ENCODE data around the gene STAM2. TPM values are rescaled to one million over a fixed set of nuclear protein-coding genes. Genes with fewer than 3 reads are reported as not detected.
A peak's percentile ranks its signal among the peaks of the same experiment; 100 is the strongest.
"Not testable (repeated sequence)": the region's sequence is repeated elsewhere in the genome, so short reads cannot be mapped to it uniquely, and the experiment has no call there.

STAM2 gene
- total and polyA plus RNA-seq, 8 donors: 34.2 to 47.6 (median 41.8) TPM

DNA sequence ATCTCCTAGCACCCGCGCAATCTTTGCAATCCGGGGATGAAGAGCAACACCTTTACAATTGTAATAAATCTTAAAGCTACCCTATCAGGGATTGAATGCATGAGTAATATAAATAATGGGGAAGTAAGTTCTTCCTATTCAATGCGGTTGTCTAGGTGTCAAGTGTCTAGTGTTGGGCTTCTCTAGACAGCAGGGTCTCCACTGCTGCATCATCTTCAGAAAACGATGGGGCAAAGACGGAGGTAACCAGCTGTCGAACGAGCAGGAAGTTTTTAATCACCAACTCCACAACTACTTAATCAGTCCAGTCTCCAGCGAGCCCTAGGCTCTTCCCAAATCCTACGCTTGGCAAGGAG, 573 bp downstream of the STAM2 start:
- peak overlapping the region; percentile 53 to 67 for H3K4me3 ChIP-seq
- TF ChIP-seq, protein P1, sequence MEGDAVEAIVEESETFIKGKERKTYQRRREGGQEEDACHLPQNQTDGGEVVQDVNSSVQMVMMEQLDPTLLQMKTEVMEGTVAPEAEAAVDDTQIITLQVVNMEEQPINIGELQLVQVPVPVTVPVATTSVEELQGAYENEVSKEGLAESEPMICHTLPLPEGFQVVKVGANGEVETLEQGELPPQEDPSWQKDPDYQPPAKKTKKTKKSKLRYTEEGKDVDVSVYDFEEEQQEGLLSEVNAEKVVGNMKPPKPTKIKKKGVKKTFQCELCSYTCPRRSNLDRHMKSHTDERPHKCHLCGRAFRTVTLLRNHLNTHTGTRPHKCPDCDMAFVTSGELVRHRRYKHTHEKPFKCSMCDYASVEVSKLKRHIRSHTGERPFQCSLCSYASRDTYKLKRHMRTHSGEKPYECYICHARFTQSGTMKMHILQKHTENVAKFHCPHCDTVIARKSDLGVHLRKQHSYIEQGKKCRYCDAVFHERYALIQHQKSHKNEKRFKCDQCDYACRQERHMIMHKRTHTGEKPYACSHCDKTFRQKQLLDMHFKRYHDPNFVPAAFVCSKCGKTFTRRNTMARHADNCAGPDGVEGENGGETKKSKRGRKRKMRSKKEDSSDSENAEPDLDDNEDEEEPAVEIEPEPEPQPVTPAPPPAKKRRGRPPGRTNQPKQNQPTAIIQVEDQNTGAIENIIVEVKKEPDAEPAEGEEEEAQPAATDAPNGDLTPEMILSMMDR (IDR thresholded peaks at IDR 0.05): no peak
- no peaks in the 10 kb centered on the region for H3K27me3 ChIP-seq
- ATAC-seq (peak; percentile 3), DNase-seq (no peak)
- no peaks in the 10 kb centered on the region for H3K36me3 ChIP-seq
- intact Hi-C loops (cut with DNase I): no loop called here
- peak overlapping the region; percentile 93 to 99 for H3K27ac ChIP-seq
- H3K9me3 ChIP-seq: no peaks in the 10 kb centered on the region
- H3K4me1 ChIP-seq: peaks cover 24 to 52% of the 10 kb centered on the region in 2 donors

DNA sequence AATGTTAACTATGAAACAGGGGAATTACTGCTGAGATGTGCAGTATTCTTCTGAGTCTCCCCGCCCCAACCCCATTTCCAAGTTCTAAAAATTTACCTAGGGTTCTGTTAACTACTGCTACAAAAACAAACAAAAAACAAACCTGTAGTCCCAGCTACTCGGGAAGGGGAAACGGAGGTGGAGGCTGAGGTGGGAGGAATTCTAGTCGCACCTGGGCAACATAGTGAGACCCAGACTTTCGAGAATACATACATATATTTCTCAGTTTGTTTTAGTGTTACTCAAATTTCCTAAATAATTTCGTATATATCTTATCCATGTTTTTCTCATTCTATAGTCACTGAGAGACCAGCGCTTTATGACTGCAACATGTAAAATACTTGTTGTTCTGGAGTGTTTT, 989 bp downstream of the STAM2 start:
- Histone ChIP-seq H3K4me1 (peaks cover 24 to 54% of the 10 kb centered on the region in 2 donors), H3K9me3 (no peaks in the 10 kb centered on the region), H3K27ac (peak overlapping the region; percentile 93 to 99), H3K36me3 (no peaks in the 10 kb centered on the region), H3K4me3 (peak overlapping the region; percentile 53 to 67), H3K27me3 (no peaks in the 10 kb centered on the region)
- intact Hi-C loops (cut with DNase I): no loop called here
- no peak for DNase-seq
- TF ChIP-seq, protein P1 (IDR thresholded peaks at IDR 0.05): no peak
- no peak for ATAC-seq

DNA sequence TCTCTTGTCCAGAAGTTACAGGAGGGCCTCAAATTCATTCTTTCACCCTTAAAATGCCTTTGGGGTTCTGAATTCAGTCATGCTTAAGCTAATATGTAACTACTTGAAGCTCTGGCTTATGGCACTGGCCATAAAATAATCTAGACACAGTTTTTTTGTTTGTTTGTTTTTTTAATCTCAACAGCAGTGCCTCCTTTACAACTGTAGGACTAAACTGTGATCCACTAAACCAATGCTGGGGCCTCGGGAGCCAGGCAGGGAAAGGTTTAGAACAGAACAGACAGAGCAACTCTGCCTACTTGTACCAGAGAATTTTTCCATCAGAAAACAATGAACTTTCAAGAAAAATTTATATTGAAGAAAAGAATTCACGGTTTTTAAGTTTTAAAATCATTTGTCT, 1.7 kb downstream of the STAM2 start:
- H3K27ac ChIP-seq: no peak overlapping the region
- H3K27me3 ChIP-seq: no peaks in the 10 kb centered on the region
- no peak for ATAC-seq
- no peaks in the 10 kb centered on the region for H3K9me3 ChIP-seq
- peaks cover 24 to 62% of the 10 kb centered on the region in 2 donors for H3K4me1 ChIP-seq
- peak overlapping the region in 1 of 2 donors; percentile 67 for H3K4me3 ChIP-seq
- no peak for DNase-seq
- TF ChIP-seq, protein P1 (IDR thresholded peaks at IDR 0.05): no peak
- H3K36me3 ChIP-seq: no peaks in the 10 kb centered on the region
- intact Hi-C loops (cut with DNase I): no loop called here

DNA sequence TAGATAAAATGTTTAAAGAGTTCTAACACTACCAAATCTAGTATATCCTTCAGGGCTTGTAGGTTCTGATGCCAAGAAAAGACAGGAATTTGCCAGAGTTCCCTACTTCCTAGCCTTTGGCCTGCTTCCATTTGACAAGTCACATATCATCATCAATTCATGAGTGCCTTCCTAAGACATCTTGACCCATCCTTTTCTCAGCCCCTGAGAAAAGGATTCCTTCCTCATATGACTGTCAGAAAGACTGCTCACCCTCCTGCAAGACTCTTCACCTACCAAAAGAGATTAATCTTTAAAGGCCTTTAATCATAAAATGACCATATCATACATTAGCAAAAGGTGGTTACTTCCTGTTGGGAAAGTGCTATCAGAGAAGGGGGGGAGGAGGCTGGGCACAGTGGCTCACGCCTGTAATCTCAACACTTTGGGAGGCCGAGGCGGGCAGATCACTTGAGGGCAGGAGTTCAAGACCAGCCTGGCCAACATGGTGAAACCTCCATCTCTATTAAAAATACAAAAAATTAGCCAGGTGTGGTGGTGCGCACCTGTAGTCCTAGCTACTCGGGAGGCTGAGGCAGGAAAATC, 3.3 kb downstream of the STAM2 start:
- H3K36me3 ChIP-seq; H3K27me3 ChIP-seq; ATAC-seq; H3K9me3 ChIP-seq; H3K4me3 ChIP-seq; intact Hi-C loops (cut with DNase I); DNase-seq: not testable (repeated sequence)
- H3K27ac ChIP-seq: peak overlapping the region; percentile 69 to 75
- H3K4me1 ChIP-seq: peaks cover 24 to 77% of the 10 kb centered on the region in 2 donors

DNA sequence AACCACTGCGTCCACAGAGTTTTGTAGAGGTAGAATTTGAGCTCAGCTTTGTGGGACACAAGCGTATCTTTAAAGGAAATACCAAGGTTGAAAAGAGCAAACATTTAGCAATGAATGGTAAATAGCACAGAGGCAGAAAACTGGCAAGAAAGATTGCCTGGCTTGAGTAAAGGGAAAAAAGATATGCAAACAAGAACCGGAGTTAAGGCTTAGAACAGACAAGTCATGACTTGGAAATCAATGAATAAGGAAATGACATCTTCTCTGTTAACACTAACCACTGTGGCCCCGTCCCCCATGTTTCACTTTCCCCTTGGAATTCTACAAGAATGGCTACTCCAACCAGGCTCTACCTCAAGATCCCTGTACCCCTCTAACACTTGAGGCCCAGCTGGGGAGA, 3.8 kb downstream of the STAM2 start:
- DNase-seq: no peak
- no peak for ATAC-seq
- H3K36me3 ChIP-seq: no peaks in the 10 kb centered on the region
- intact Hi-C loops (cut with DNase I): no loop called here
- TF ChIP-seq, protein P1 (IDR thresholded peaks at IDR 0.05): no peak
- no peaks in the 10 kb centered on the region for H3K27me3 ChIP-seq
- H3K9me3 ChIP-seq: no peaks in the 10 kb centered on the region
- H3K4me3 ChIP-seq: no peak overlapping the region
- peak overlapping the region; percentile 69 to 75 for H3K27ac ChIP-seq
- peaks cover 24 to 82% of the 10 kb centered on the region in 2 donors for H3K4me1 ChIP-seq

DNA sequence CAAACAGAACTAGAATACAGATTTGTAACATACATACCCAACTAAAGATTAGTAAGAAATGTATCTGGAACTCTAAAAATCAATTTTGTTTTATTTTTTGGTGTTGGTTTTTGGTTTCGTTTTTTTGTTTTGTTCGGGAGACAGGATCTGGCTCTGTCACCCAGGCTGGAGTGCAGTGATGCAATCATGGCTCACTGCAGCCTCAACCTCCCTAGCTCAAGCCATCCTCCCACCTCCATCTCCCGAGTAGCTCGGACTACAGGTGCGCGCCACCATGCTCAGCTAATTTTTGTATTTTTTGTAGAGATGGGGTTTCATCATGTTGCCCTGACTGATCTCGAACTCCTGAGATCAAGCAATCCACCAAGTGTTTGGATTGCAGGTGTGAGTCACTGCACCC, 6.4 kb downstream of the STAM2 start:
- H3K36me3 ChIP-seq; H3K4me3 ChIP-seq; H3K9me3 ChIP-seq; H3K27me3 ChIP-seq; ATAC-seq; H3K27ac ChIP-seq; intact Hi-C loops (cut with DNase I); DNase-seq: not testable (repeated sequence)
- peaks cover 15 to 81% of the 10 kb centered on the region in 2 donors for H3K4me1 ChIP-seq

DNA sequence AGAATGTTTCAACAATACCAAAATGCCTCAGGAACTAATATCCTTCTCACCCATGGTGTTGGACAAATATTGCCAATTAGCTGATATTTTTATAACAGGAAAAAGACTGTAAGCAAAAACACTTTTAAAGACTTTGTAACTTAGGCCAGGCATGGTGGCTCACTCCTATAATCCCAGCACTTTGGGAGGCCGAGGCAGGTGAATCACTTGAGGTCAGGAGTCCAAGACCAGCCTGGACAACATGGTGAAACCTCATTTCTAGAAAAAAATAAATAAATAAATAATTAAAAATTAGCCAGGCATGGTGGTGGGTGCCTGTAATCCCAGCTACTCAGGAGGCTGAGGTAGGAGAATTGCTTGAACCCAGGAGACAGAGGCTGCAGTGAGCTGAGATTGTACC, 8.1 kb downstream of the STAM2 start:
- H3K4me3 ChIP-seq; intact Hi-C loops (cut with DNase I); H3K36me3 ChIP-seq; H3K27me3 ChIP-seq; ATAC-seq; DNase-seq; H3K9me3 ChIP-seq: not testable (repeated sequence)
- peak overlapping the region; percentile 4 to 16 for H3K27ac ChIP-seq
- peaks cover 9 to 69% of the 10 kb centered on the region in 2 donors for H3K4me1 ChIP-seq

Data from left lung (tissue), 10 donors.